ENCODE measurements around the gene FBXW5.

FBXW5 gene

GRCh38 chr9:136977223-136977622, 32.7 kb upstream of the FBXW5 start, which contains the start of gene PTGDS:
Gene PTGDS, plus strand, starts transcription at chr9:136977504. Its CDS starts 75 bp downstream, at chr9:136977579.
- no peak for DNase-seq

DNA sequence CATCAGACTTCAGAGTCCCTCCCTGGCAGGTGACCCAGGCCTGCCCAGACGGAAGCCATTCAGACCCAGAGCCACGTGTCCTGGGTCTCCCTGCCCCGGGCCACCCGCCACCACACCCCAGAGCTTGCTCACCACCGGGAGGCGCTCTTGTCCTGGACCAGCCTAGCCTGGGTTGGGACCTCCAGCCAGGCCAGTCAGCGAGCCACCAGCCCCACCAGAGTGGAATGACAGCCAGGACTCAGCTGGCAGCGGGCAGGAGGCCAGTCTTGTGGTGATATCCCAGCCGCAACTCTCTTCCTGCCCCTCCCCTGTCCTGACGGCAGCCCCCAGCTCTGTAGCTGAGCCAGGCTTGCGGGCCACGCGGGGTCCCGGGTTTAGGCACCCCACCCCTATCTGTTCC, 31.1 kb upstream of the FBXW5 start:
- DNase-seq, result no peak

- no peak for DNase-seq
Observed at GRCh38 chr9:136974817-136975535, 30.4 kb upstream of the FBXW5 start.

DNA sequence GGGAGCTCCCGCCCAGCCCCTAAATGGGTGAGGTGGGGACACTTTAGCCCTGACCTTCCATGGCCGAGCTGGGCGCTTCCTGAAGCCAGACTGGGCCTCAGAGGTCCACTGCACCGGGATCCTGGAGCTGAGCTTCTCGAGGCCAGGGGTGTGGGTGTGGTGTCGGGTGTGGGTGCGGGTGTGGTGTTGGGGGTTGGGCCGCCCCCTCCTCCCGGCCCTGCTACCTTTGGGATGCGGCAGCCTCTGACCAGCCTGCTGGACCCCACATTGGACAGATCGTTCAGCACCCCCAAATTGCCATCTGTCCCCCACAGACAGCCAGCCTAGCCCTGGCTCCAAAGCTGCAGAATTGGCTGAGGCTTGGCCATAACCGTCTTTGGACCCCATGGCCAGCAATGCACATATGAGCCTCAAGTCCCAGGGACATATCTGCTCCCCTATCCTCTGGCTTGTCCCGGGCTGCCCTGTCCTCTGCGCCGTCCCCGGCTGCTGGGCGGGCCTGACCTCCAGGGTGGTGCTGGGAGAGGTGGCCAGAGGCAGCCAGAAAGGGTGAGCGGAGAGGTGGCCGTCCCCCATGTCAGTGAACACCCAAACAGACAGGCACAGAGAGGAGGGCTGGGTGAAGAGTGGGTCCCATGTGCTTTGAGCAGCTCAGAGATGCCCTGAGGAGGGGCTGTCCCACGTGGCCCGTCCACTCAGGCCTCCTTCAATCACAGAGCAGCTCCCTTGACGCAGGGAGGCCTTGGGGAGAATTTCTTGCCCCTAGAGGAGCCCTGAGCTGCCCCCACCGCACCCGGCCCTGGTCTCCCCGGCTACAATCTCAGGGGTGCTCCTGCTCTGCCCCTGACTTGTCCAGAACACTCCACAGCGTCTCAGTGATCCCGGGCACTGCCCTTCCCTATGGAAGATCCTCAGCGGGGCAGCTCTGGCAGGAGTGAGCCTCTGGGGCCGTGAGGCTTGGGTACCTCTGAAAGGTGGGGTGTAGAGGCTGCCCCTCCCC, 29.4 kb upstream of the FBXW5 start:
- no peak for DNase-seq

DNA sequence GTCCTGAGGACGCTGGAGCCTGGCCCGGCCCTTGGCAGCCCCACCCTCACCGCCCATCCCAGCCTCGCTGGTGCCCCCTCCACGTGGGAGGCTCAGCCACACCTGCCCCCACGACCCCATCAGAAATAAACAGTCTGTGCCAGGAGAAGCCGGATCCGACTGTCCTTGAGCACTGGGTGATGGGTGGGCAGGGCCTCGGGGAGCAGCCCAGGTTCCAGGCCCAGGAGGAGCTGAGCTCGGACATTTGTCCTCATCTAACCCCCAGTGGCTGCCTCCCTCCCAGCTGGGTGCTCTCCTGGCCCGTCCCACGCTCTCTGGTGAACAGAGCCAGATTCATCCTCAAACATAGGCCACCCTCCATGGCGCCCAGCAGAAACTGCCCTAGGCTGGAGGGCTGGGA, 28.2 kb upstream of the FBXW5 start:
- DNase-seq, result no peak

GRCh38 chr9:136972335-136972734, 27.8 kb upstream of the FBXW5 start:
- no peak for DNase-seq

DNA sequence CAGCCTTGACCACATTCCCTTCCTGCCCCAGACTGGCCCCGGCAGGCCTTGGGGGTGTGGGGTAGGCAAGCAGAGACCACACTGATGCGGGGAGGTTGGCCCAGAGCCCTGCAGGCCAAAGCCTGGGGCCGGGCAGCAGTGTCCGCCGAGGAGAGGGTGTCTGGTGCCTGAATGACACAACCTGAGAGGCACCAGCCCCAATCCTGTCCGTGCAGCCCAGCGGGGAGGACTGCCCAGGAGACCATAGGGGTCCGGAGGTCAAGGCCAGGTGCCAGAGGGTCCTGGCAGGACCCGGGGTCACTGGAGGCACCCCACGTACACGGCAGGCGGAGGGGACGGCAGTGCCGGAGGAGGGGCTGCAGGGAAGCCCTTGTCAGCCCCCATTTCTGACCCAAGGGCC, 27.2 kb upstream of the FBXW5 start:
- no peak for DNase-seq

DNA sequence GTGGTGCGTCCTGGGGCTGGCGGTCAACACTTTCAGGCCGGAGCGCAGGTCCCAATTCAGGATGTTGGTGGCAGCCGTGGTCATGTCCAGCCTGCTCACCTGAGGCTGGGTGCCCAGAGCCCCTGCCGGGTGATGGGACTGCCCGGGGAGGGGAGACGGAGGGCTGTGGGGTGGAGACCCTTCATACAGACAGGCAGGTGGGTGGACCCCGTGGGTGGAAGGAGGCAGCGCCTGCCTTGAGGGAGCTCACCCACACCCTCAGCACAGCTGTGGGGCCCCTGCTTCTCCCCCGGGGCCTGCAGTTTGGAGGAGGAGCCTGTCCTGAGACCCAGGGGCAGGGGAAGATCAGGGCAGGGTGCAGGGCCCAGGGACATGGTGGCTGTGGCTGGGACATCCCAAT, 25.8 kb upstream of the FBXW5 start:
- DNase-seq, result no peak

DNA sequence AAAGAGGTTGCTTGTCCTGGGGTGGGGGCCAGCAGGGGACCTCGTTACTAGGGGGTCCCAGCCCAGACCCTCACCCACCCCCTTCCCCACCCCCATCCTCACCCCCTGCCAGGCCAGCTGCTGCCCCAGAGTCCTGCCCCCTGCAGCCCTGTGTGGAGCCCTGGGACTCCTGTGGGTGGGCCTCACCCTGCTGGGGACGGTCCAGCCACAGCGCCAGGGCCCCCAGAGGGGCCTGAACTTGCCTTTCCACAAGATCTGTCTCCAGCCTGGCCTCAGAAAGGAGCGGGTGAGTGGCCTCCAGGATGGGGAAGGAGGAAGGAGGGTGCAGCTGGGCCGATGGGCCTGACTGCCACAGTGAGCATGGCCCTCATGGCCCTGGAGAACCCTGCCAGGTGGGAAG, 25.2 kb upstream of the FBXW5 start:
- DNase-seq, result no peak

GRCh38 chr9:136969150-136969549, 24.6 kb upstream of the FBXW5 start:
- no peak for DNase-seq

GRCh38 chr9:136968333-136969127, 24.0 kb upstream of the FBXW5 start:
- DNase-seq, result no peak

DNA sequence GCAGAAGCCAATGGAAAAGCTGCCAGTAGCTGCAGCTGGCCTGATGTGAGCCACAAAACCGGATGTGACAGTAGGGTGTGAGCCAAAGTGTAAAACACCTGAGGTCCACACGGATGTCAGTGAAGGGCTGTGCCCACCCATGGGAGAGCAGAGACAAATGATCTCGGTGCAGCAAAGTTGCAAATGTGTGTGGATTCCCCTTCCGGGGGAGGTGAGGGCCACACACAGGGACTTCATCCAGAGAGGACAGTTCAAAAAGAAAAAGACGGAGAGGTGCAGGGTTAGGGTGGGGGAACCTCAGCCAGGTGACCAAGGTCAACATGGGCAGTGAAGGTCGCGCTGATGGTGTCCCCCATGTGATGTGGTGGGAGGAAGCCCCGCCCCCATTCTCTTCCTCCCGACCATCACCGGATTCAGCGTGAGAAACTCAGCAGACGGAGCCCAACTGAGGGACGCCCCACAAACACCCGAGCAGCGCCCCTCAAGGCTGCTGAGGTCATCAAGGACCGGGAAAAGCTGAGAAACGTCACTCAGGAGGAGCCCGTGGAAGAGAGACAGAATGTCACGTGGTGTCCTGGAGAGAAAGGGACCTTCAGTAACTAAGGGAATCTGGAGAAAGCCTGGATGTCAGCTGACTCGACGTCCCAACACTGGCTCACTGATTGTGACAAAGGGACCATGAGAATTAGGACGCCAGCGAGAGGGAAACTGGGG, 21.4 kb upstream of the FBXW5 start:
- DNase-seq, result peak; percentile 69

- no peak for DNase-seq
Observed at GRCh38 chr9:136964833-136965422, 20.4 kb upstream of the FBXW5 start.

GRCh38 chr9:136964171-136964689, 19.7 kb upstream of the FBXW5 start:
- no peak for DNase-seq

DNA sequence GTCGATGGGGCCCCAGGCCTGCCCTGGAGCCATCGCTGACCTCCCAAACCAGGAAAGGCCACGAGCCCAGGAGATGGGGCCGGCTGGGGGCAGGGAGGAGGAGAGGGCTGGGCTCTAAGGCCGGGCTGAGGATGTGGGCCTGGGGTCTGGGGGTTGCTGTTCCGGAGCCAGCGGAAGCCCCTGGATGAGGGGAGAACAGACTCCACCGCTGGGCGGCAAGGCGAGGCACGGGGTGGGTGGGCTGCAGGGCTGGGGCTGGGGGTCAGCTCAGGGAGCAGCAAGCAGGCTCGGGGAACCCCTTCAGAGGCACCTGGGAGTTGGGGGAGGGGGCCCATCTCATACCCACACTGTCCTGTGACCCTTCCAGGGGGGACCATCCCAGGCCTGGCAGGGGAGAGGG, 19.2 kb upstream of the FBXW5 start:
- DNase-seq, result no peak

DNA sequence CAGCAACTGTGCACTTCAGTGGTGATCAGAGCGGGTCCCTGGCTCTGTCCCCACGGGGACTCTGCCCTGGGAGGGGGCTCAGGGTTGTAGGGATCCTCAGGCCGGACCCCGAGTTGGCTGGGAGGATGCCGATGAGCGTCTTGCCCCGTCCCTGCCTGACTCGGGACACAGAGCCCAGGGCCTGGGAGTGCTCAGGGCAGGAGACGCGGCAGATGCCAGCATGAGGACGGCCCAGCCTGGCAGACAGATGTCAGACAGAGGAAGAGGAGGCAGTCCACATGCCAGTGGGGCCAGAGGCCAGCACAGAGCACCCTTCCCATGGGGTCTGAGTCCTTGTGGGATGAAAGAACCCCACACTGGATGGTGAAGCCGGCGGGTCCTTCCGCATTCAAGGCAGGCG, 18.8 kb upstream of the FBXW5 start:
- DNase-seq, result no peak

DNA sequence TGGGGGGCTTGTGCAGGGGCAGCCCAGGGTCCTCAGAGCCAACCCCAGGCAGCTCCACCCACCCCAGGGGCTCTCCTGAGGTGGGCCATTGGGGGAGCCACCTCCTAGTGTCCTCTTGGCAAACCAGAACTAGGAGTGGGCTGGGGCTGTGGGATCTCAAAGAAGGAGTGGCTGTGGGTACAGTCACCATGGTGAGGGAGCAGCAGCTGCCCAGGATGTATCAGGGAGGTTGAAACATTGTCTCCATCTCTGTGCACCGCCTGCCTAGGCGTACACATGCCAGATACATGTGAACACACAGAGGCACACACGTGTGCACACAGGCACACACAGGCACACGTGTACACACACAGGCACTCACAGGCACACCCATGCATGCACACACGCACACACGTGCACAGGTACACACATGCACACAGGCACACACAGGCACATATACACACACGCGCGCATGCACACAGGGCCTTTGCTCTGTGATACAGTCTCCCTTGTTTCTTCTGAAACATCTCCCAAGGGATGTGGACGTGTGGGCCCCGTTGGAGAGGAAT, 18.2 kb upstream of the FBXW5 start:
- no peak for DNase-seq

DNA sequence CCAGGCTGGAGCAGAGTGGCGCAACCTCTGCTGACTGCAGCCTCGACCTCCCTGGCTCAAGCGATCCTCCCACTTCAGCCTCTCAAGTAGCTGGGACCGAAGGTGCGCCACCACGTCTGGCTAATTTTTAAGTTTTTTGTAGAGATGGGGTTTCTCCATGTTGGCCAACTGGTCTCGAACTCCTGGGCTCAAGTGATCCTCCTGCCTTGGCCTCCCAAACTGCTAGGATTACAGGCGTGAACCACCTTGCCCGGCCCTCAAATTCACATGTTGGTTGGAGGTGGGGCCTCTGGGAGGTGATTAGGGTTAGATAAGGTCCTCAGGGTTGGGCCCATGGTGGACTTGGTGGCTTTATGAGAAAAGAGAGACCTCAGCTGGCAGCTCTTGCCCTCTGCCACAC, 17.6 kb upstream of the FBXW5 start:
- no peak for DNase-seq

DNA sequence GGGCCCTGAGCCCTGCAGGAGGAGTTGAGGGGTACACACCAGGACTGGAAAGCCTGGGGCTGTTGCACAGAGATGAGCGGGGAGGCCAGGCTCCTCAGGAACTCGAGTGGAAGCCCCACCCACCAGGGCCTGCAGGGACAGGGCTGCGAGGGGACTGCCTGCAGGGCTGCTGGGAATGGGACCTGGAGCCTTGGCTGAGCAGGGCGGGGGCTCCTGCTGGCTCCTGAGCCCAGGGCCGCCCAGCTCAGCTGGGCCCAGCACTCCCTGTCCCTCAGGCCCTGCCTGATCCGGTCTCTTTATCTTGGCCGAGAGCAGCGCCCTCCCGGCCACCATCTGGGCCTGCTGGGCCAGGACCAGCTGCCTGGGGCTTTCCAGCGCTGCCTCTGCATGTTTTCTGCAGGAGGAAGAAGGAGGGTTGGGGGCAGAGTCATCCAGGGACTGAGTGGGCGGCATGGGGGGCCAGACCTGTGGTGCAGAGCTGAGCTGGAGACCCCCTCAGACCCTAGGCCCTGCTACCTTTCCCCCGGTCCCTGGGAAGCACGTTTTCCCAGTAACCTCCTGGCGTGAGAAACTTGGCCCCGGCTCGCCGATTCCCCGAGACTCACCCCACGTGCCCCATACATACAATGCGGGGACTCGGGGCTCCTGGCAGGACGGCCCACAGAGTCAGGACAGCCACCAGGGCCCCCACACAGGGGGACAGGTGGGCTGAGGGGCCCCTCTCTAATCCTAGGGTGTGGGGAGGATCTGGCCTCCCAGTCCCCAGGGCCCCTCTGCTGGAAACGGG, 16.9 kb upstream of the FBXW5 start:
- DNase-seq, result peak; percentile 46

DNA sequence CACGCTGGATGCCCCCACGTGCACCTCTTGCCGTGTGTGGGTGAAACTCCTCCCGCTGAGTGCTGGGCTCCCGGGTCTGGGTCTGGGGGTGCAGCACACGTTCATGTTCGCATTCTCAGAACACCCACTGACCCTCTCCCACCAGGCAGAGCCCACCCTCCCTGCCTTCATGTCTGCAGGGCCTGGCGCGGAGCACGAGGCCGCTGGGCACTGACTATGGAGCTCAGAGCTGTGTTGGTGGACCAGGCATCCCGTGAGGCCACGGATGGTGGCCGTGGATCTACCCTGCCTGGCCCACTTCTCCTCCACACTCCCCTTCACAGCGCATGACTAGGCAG, 16.4 kb upstream of the FBXW5 start:
- DNase-seq, result no peak
